Panc1 (cell line): ENCODE data around the gene FAM186B.

Source experiments
- POLR2AphosphoS5 ChIP-seq: IDR thresholded peaks from 2 replicates; pipeline ENCODE4 v1.6.1; 2012; ENCODE audit warnings: mild to moderate bottlenecking, low read depth, low read length, moderate library complexity
- TCF7L2 ChIP-seq: IDR thresholded peaks from 2 replicates; pipeline ENCODE4 v1.6.1; 2011; ENCODE audit warnings: mild to moderate bottlenecking, low read depth, low read length, inconsistent platforms
- TF ChIP-seq, protein P1 (sequence below): fragments of 450-650 bp; IDR thresholded peaks from 2 replicates; pipeline ENCODE4 v1.5.1; 2017; ENCODE audit warnings: mild to moderate bottlenecking
- TF ChIP-seq, protein P2 (sequence below), 2 experiments: IDR thresholded peaks; 2 replicates each; pipeline ENCODE4 v1.6.1; 2011 to 2012; ENCODE audit warnings: low read depth in 2 of 2, control low read depth in 1 of 2, low read length in 1 of 2, mild to moderate bottlenecking in 1 of 2, moderate library complexity in 1 of 2; ENCODE audit not compliant: insufficient read depth in 1 of 2

DNA sequence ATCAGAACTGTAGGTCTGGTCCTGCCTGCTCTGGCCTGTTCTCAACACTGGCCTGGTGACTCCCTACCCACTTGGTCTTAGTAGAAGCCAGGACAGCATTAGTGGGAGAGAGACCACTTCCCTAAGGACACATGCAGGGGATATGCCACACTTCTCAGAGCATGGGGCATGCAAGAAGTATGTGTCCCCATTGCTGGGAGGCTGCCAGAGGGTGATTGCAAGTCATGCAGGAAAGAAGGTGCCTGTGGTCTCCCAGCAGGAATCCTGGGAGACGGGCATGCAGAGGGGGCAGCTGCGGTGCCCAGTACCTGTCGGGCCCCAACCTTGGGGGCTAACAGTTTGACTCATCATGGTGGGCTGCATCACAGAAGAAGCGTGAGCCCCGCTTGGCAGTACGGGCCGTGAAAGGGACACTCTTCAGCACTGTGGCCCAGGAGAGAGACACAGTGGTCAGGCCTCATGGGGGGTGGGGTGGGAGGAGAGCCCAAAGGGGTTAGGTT is 40.9 kb upstream of the FAM186B start:
- TF ChIP-seq, protein P1, sequence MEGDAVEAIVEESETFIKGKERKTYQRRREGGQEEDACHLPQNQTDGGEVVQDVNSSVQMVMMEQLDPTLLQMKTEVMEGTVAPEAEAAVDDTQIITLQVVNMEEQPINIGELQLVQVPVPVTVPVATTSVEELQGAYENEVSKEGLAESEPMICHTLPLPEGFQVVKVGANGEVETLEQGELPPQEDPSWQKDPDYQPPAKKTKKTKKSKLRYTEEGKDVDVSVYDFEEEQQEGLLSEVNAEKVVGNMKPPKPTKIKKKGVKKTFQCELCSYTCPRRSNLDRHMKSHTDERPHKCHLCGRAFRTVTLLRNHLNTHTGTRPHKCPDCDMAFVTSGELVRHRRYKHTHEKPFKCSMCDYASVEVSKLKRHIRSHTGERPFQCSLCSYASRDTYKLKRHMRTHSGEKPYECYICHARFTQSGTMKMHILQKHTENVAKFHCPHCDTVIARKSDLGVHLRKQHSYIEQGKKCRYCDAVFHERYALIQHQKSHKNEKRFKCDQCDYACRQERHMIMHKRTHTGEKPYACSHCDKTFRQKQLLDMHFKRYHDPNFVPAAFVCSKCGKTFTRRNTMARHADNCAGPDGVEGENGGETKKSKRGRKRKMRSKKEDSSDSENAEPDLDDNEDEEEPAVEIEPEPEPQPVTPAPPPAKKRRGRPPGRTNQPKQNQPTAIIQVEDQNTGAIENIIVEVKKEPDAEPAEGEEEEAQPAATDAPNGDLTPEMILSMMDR = no peak
- TF ChIP-seq TCF7L2 = no peak
- no peak for TF ChIP-seq POLR2AphosphoS5
- TF ChIP-seq, protein P2, sequence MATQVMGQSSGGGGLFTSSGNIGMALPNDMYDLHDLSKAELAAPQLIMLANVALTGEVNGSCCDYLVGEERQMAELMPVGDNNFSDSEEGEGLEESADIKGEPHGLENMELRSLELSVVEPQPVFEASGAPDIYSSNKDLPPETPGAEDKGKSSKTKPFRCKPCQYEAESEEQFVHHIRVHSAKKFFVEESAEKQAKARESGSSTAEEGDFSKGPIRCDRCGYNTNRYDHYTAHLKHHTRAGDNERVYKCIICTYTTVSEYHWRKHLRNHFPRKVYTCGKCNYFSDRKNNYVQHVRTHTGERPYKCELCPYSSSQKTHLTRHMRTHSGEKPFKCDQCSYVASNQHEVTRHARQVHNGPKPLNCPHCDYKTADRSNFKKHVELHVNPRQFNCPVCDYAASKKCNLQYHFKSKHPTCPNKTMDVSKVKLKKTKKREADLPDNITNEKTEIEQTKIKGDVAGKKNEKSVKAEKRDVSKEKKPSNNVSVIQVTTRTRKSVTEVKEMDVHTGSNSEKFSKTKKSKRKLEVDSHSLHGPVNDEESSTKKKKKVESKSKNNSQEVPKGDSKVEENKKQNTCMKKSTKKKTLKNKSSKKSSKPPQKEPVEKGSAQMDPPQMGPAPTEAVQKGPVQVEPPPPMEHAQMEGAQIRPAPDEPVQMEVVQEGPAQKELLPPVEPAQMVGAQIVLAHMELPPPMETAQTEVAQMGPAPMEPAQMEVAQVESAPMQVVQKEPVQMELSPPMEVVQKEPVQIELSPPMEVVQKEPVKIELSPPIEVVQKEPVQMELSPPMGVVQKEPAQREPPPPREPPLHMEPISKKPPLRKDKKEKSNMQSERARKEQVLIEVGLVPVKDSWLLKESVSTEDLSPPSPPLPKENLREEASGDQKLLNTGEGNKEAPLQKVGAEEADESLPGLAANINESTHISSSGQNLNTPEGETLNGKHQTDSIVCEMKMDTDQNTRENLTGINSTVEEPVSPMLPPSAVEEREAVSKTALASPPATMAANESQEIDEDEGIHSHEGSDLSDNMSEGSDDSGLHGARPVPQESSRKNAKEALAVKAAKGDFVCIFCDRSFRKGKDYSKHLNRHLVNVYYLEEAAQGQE (IDR thresholded peaks at IDR 0.05; ENCODE audit: insufficient read depth in 1 of 2, low read depth in 2 of 2, low read length in 1 of 2) = no peak
